ENCODE data around the gene EGLN2. TPM values are rescaled to one million over a fixed set of nuclear protein-coding genes. Genes with fewer than 3 reads are reported as not detected.
"Not testable (repeated sequence)": the region's sequence is repeated elsewhere in the genome, so short reads cannot be mapped to it uniquely, and the experiment has no call there.

The EGLN2 gene
- total RNA-seq, 1 experiment from 2014 or later: 39.7 TPM

DNA sequence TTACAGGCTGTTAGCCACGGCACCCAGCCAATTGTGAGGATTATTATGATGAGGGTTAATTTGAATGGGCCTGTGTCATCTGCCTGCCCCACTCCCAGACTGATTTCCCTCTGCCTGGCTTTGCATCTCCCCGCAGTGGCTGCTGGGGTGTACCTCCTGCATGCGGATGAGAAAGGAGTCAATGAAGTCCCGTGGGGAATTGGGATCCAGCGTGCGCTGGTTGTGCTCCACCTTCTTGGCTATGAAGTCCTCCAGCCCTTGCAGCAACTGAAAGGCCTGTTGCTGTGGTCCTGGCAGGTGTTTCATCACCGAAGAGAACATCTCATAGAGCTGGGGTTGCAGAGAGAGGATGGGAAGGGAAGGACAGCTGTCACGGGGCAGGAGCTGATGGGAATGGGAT lies 47.7 kb downstream of the EGLN2 start:
- DNase-seq (ENCODE audit: low read depth): not testable (repeated sequence)

DNA sequence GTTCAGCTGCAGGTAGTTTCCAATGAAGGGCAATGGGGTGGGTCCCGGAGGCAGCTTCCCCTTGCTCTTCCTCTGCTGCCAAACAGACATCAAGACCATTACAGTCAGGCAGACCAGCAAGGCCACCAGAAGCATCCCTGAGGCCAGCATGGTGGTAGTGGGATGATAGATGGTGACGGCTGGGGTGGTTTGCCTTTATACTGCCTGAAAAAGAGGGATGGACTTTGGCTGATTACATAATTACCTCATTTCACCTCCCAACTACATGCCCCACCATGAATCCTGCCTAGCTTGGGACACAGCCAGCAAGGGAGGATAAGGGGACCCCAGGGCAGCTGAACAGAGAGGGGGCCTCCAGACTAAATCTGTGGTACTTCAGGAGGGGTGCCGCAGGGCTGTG lies 51.3 kb downstream of the EGLN2 start, which contains the start of gene CYP2A6:
CYP2A6 (minus strand) TSS at position 171 of the 400 bp plus-strand sequence; CDS start at position 150, 21 bp downstream.
- not testable (repeated sequence) for DNase-seq (ENCODE audit: low read depth)

DNA sequence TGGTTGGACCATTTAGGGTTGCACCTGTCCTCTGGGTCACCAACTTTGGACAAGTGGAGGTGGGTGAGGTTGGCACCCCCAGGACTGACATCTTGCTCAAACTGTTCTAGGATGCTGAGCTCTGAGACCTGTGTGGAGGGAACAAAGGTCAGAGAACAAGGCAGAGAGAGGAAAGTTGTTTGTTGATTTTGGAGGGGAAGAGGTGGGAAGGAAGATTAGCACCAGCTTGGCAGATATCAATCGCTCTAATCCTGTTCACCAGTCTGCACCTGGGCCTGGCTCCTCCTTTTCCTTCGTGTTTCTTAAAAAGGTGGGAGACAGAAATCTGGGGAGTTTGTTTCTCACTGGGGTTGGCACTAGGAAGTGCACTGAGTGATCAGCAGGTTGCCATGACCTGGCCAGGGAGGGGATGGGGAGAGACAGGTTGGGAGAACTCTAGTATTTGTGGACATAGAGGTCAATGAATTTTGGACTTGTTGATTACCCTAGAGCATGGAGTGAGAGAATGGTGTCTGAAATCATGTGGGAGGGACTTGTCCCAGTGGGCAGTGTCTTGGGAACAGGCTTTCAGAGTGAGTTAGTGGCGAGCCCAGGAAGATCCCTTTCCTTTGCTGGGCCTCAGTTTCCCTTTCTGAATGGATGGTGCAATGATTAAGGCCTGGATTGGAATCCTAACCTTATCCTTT lies 53.6 kb downstream of the EGLN2 start:
- DNase-seq (ENCODE audit: low read depth): not testable (repeated sequence)

Other genes starting within 250 kb of the EGLN2 start
- 30.5 and 66.3 TPM in 2 replicates for gene SHKBP1, start 222.3 kb upstream of the EGLN2 start, total RNA-seq (2014; rRNA removed; shearing (Covaris generic))
- gene LTBP4, start 197.8 kb upstream of the EGLN2 start, total RNA-seq (2014; rRNA removed; shearing (Covaris generic)): 7.1 and 7.3 TPM in 2 replicates
- gene NUMBL, start 108.5 kb upstream of the EGLN2 start, total RNA-seq (2014; rRNA removed; shearing (Covaris generic)): 10.2 and 18.1 TPM in 2 replicates
- 9.5 and 30.8 TPM in 2 replicates for gene COQ8B, start 82.3 kb upstream of the EGLN2 start, total RNA-seq (2014; rRNA removed; shearing (Covaris generic))
- gene ITPKC, start 82.1 kb upstream of the EGLN2 start, total RNA-seq (2014; rRNA removed; shearing (Covaris generic)): 6.3 and 7.2 TPM in 2 replicates
- 0.76 and 1.3 TPM in 2 replicates for gene ACTMAP, start 48.7 kb upstream of the EGLN2 start, total RNA-seq (2014; rRNA removed; shearing (Covaris generic))
- gene SNRPA, start 48.0 kb upstream of the EGLN2 start, total RNA-seq (2014; rRNA removed; shearing (Covaris generic)): 76.3 and 93.3 TPM in 2 replicates
- not detected in 2 replicates for gene MIA, start 23.7 kb upstream of the EGLN2 start, total RNA-seq (2014; rRNA removed; shearing (Covaris generic))
- 13.2 and 34.2 TPM in 2 replicates for gene RAB4B, start 20.9 kb upstream of the EGLN2 start, total RNA-seq (2014; rRNA removed; shearing (Covaris generic))
- gene CYP2A6, start 51.3 kb downstream of the EGLN2 start, total RNA-seq (2014; rRNA removed; shearing (Covaris generic)): not detected in 2 replicates
- gene CYP2A7, start 83.0 kb downstream of the EGLN2 start, total RNA-seq (2014; rRNA removed; shearing (Covaris generic)): not detected in 2 replicates
- not detected in 2 replicates for gene CYP2B6, start 192.1 kb downstream of the EGLN2 start, total RNA-seq (2014; rRNA removed; shearing (Covaris generic))